H9 (cell line): ENCODE data around the gene TMEM132C. TPM values are rescaled to one million over a fixed set of nuclear protein-coding genes. Genes with fewer than 3 reads are reported as not detected.

Experiments
- DNase-seq: peaks from one replicate; pipeline ENCODE4 v3.0.0-alpha.2; 2017
- H2AFZ ChIP-seq: one replicate; pipeline ENCODE4 v1.6.1; 2013; ENCODE audit warnings: mild to moderate bottlenecking, low read length, control low read depth, moderate library complexity
- H2AK5ac ChIP-seq: 2 replicates; pipeline ENCODE4 v1.6.1; 2013; ENCODE audit warnings: low read length, control low read depth, mixed read lengths; ENCODE audit not compliant: insufficient read length
- H2BK120ac ChIP-seq: one replicate; pipeline ENCODE4 v1.6.1; 2013; ENCODE audit warnings: low read depth, mild to moderate bottlenecking, low read length, control low read depth, inconsistent platforms; ENCODE audit not compliant: poor library complexity, severe bottlenecking
- H2BK12ac ChIP-seq: 2 replicates; pipeline ENCODE4 v1.6.1; 2013; ENCODE audit warnings: low read length, control low read depth, mixed read lengths, low read depth; ENCODE audit not compliant: insufficient read length
- H2BK15ac ChIP-seq: 2 replicates; pipeline ENCODE4 v1.6.1; 2013; ENCODE audit warnings: low read depth, low read length, control low read depth
- H2BK20ac ChIP-seq: one replicate; pipeline ENCODE4 v1.6.1; 2013; ENCODE audit warnings: low read depth, mild to moderate bottlenecking, low read length, control low read depth, inconsistent platforms; ENCODE audit not compliant: poor library complexity, severe bottlenecking
- H2BK5ac ChIP-seq: 2 replicates; pipeline ENCODE4 v1.6.1; 2013; ENCODE audit warnings: low read length, control low read depth, mixed read lengths; ENCODE audit not compliant: insufficient read length
- H3K14ac ChIP-seq: 2 replicates; pipeline ENCODE4 v1.6.1; 2013; ENCODE audit warnings: low read length, control low read depth; ENCODE audit not compliant: insufficient read depth
- H3K18ac ChIP-seq: 2 replicates; pipeline ENCODE4 v1.6.1; 2013; ENCODE audit warnings: low read depth, mild to moderate bottlenecking, mixed read lengths, low read length, control low read depth; ENCODE audit not compliant: insufficient read length
- H3K23ac ChIP-seq: 2 replicates; pipeline ENCODE4 v1.6.1; 2013; ENCODE audit warnings: low read length, control low read depth, mixed read lengths, low read depth; ENCODE audit not compliant: insufficient read length
- H3K23me2 ChIP-seq: 2 replicates; pipeline ENCODE4 v1.6.1; 2013; ENCODE audit warnings: low read depth, mild to moderate bottlenecking, mixed read lengths, low read length, control low read depth; ENCODE audit not compliant: insufficient read length, poor library complexity, severe bottlenecking
- H3K27ac ChIP-seq: 2 replicates; pipeline ENCODE4 v1.5.1; 2013; ENCODE audit warnings: low read length, control low read depth, mixed read lengths, low read depth; ENCODE audit not compliant: insufficient read length
- H3K27me3 ChIP-seq: 2 replicates; pipeline ENCODE4 v1.6.1; 2013; ENCODE audit warnings: low read length, control low read depth, inconsistent platforms; ENCODE audit not compliant: insufficient read depth
- H3K4ac ChIP-seq: 2 replicates; pipeline ENCODE4 v1.6.1; 2013; ENCODE audit warnings: low read depth, mild to moderate bottlenecking, control low read depth, inconsistent platforms, low read length, moderate library complexity
- H3K4me1 ChIP-seq: 2 replicates; pipeline ENCODE4 v1.6.1; 2013; ENCODE audit warnings: low read length, control low read depth, inconsistent platforms; ENCODE audit not compliant: insufficient read depth
- H3K4me2 ChIP-seq: 2 replicates; pipeline ENCODE4 v1.6.1; 2013; ENCODE audit warnings: low read length, control low read depth, mixed read lengths; ENCODE audit not compliant: insufficient read length, insufficient read depth
- H3K56ac ChIP-seq: 2 replicates; pipeline ENCODE4 v1.6.1; 2013; ENCODE audit warnings: low read depth, mild to moderate bottlenecking, mixed read lengths, low read length, control low read depth; ENCODE audit not compliant: insufficient read length
- H3K79me1 ChIP-seq: 2 replicates; pipeline ENCODE4 v1.6.1; 2013; ENCODE audit warnings: low read depth, mild to moderate bottlenecking, moderate library complexity, low read length, control low read depth, inconsistent platforms; ENCODE audit not compliant: insufficient read depth, poor library complexity, severe bottlenecking
- H3K79me2 ChIP-seq: 2 replicates; pipeline ENCODE4 v1.6.1; 2013; ENCODE audit warnings: low read length, control low read depth, inconsistent platforms; ENCODE audit not compliant: insufficient read depth
- H3K9ac ChIP-seq: 2 replicates; pipeline ENCODE4 v1.6.1; 2013; ENCODE audit warnings: low read length, control low read depth, mixed read lengths; ENCODE audit not compliant: insufficient read length; ENCODE audit errors: extremely low read depth
- H3K9me3 ChIP-seq: one replicate; pipeline ENCODE4 v1.6.1; 2013; ENCODE audit warnings: low read depth, low read length, inconsistent platforms; ENCODE audit not compliant: control insufficient read depth
- H3T11ph ChIP-seq: one replicate; pipeline ENCODE4 v1.6.1; 2013; ENCODE audit warnings: mild to moderate bottlenecking, low read length, control low read depth, inconsistent platforms
- H4K20me1 ChIP-seq: one replicate; pipeline ENCODE4 v1.6.1; 2013; ENCODE audit not compliant: control insufficient read depth, insufficient read length, insufficient read depth
- H4K5ac ChIP-seq: 2 replicates; pipeline ENCODE4 v1.6.1; 2013; ENCODE audit warnings: low read depth, mild to moderate bottlenecking, mixed read lengths, low read length, control low read depth; ENCODE audit not compliant: insufficient read length
- H4K8ac ChIP-seq: replicated peaks from 2 replicates; pipeline ENCODE4 v1.6.1; 2013; ENCODE audit warnings: low read length, control low read depth, mixed read lengths, low read depth; ENCODE audit not compliant: insufficient read length
- H4K91ac ChIP-seq: 2 replicates; pipeline ENCODE4 v1.6.1; 2013; ENCODE audit warnings: low read depth, mild to moderate bottlenecking, moderate library complexity, mixed read lengths, low read length, control low read depth; ENCODE audit not compliant: insufficient read length
- H3K27ac Mint-ChIP-seq, 3 experiments: 2 replicates in 2 of 3; 3 replicates in 1 of 3; pipeline ENCODE4 v1.8.0; 2020 to 2021; ENCODE audit warnings: mixed read lengths in 3 of 3, mild to moderate bottlenecking in 1 of 3, moderate library complexity in 1 of 3
- H3K27me3 Mint-ChIP-seq: 2 replicates; pipeline ENCODE4 v1.8.0; 2021; ENCODE audit warnings: low read depth, mild to moderate bottlenecking, moderate library complexity, mixed read lengths
- H3K36me3 Mint-ChIP-seq, 3 experiments: 2 replicates in 2 of 3; 3 replicates in 1 of 3; pipeline ENCODE4 v1.8.0; 2020 to 2021; ENCODE audit warnings: low read depth in 3 of 3, mixed read lengths in 3 of 3; ENCODE audit not compliant: insufficient read depth in 1 of 3
- H3K4me1 Mint-ChIP-seq, 2 experiments: 2 replicates each; pipeline ENCODE4 v1.8.0; 2020; ENCODE audit warnings: mixed read lengths in 2 of 2
- H3K4me3 Mint-ChIP-seq, 2 experiments: 2 replicates in 1 of 2; 3 replicates in 1 of 2; pipeline ENCODE4 v1.8.0; 2020 to 2021; ENCODE audit warnings: mild to moderate bottlenecking in 2 of 2, mixed read lengths in 2 of 2, moderate library complexity in 1 of 2
- H3K9me3 Mint-ChIP-seq, 2 experiments: 2 replicates in 1 of 2; 3 replicates in 1 of 2; pipeline ENCODE4 v1.8.0; 2020; ENCODE audit warnings: mild to moderate bottlenecking in 2 of 2, mixed read lengths in 2 of 2, moderate library complexity in 1 of 2
- CTCF ChIP-seq: fragments of 200-600 bp; sonication (generic); conservative IDR thresholded peaks from 3 replicates; pipeline ENCODE4 v1.8.0; 2021; ENCODE audit warnings: antibody characterized with exemption, mild to moderate bottlenecking
- WGBS: extraction: QIAGEN DNeasy Blood & Tissue Kit; methylation state at CpG from one replicate; pipeline ENCODE4 v1.1.7; 2013; ENCODE audit warnings: missing lambda C conversion rate, low lambda C conversion rate, mixed read lengths; ENCODE audit not compliant: insufficient read length; ENCODE audit errors: extremely low coverage; 5-methylcytosine and 5-hydroxymethylcytosine counted together
- total RNA-seq: library from RNA; stranded (reverse); gene quantifications from 2 replicates; pipeline ENCODE4 v1.2.1, GENCODE V29; 2021

TMEM132C gene
- total RNA-seq, 1 experiment from 2014 or later: 0.22 TPM

- Histone ChIP-seq H2AFZ (no peak overlapping the region), H2BK15ac (no peak overlapping the region), H3K14ac (no peak overlapping the region), H3K79me2 (no peaks in the 10 kb centered on the region), H3K9me3 (no peaks in the 10 kb centered on the region), H4K8ac (no peak overlapping the region), H2BK12ac (no peak overlapping the region), H4K5ac (no peak overlapping the region), H3K4me2 (no peak overlapping the region), H3K23me2 (no peaks in the 10 kb centered on the region), H4K91ac (no peak overlapping the region), H3K18ac (no peak overlapping the region), H3K27me3 (peaks cover 4% of the 10 kb centered on the region; the same call in 1 of the 2 replicates), H3K4me1 (no peaks in the 10 kb centered on the region; the same call in 1 of the 2 replicates), H2AK5ac (no peak overlapping the region), H3T11ph (no peak overlapping the region), H3K9ac (no peak overlapping the region), H3K56ac (no peak overlapping the region), H4K20me1 (no peaks in the 10 kb centered on the region), H3K23ac (no peak overlapping the region), H3K79me1 (no peaks in the 10 kb centered on the region), H2BK5ac (no peak overlapping the region), H2BK20ac (no peak overlapping the region), H3K27ac (no peak overlapping the region), H3K4ac (no peak overlapping the region), H2BK120ac (no peak overlapping the region)
- no peak overlapping the region for H3K4me3 Mint-ChIP-seq
- WGBS: no CpG with 5 or more reads among the region's 7 CpGs
- H3K9me3 Mint-ChIP-seq: no peaks in the 10 kb centered on the region
- H3K27ac Mint-ChIP-seq: no peak overlapping the region
- H3K4me1 Mint-ChIP-seq: peaks cover 21 to 28% of the 10 kb centered on the region in 2 experiments
- no peak for TF ChIP-seq CTCF
- no peaks in the 10 kb centered on the region for H3K36me3 Mint-ChIP-seq
- peaks cover 83% of the 10 kb centered on the region for H3K27me3 Mint-ChIP-seq
- no peak for DNase-seq
Observed at GRCh38 chr12:128367961-128368360, 101.0 kb downstream of the TMEM132C start.
